Measurements from ENCODE around the gene TMPRSS9. TPM values are rescaled to one million over a fixed set of nuclear protein-coding genes. Genes with fewer than 3 reads are reported as not detected.

Gene TMPRSS9
- total RNA-seq, 1 donor from 2014 or later = not detected

DNA sequence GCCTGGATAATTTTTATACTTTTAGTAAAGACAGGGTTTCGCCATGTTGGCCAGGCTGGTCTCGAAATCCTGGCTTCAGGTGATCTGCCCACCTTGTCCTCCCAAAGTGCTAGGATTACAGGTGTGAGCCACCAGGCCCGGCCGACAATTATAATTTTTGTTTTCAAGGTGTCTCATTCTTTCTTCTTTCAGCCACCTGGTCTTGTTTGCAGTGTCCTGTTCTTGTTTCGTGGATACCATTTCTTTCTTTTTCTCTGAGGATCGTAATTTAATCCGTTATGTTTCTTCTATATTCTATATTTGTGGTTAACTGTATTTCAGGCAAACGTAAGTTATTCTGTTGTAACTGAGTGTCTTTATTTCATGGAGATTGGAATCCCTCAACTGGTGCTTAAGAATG is 51.6 kb downstream of the TMPRSS9 start:
- Mint-ChIP-seq H3K36me3 (ENCODE audit: insufficient read depth) (peaks cover 2% of the 10 kb centered on the region), H3K4me3 (ENCODE audit: low read depth) (no peak overlapping the region), H3K9me3 (ENCODE audit: low read depth) (peaks cover 9% of the 10 kb centered on the region), H3K4me1 (ENCODE audit: low read depth) (no peaks in the 10 kb centered on the region), H3K27ac (no peak overlapping the region), H3K27me3 (peaks cover 23% of the 10 kb centered on the region)
- no peak for DNase-seq (ENCODE audit: low spot score, unreplicated experiment)
- TF ChIP-seq, protein P1, sequence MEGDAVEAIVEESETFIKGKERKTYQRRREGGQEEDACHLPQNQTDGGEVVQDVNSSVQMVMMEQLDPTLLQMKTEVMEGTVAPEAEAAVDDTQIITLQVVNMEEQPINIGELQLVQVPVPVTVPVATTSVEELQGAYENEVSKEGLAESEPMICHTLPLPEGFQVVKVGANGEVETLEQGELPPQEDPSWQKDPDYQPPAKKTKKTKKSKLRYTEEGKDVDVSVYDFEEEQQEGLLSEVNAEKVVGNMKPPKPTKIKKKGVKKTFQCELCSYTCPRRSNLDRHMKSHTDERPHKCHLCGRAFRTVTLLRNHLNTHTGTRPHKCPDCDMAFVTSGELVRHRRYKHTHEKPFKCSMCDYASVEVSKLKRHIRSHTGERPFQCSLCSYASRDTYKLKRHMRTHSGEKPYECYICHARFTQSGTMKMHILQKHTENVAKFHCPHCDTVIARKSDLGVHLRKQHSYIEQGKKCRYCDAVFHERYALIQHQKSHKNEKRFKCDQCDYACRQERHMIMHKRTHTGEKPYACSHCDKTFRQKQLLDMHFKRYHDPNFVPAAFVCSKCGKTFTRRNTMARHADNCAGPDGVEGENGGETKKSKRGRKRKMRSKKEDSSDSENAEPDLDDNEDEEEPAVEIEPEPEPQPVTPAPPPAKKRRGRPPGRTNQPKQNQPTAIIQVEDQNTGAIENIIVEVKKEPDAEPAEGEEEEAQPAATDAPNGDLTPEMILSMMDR (IDR thresholded peaks at IDR 0.05; ENCODE audit: unreplicated experiment) = no peak

DNA sequence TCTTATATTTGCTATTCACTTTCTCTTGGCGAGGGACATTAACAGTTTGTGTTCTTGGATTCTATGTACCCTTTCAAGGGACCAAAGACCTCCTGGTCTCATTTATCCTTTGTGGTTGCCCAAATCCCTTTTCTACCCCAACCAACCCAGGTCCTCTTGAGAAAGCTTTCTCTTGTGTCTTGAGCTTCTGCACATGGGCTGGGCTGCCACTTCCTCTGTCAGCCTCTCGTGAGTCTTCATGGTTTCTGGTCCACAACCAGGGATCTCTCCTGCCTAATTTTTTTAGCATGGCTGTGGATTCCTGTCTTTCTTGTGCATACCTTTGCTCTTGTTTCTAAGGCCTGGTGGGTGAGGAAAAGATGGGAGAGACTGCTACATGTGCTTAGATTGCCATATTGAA is 52.4 kb downstream of the TMPRSS9 start:
- no peak for DNase-seq (ENCODE audit: low spot score, unreplicated experiment)
- H3K4me1 Mint-ChIP-seq (ENCODE audit: low read depth) = no peaks in the 10 kb centered on the region
- TF ChIP-seq, protein P1 (IDR thresholded peaks at IDR 0.05; ENCODE audit: unreplicated experiment) = no peak
- H3K36me3 Mint-ChIP-seq (ENCODE audit: insufficient read depth) = peaks cover 2% of the 10 kb centered on the region
- peaks cover 9% of the 10 kb centered on the region for H3K9me3 Mint-ChIP-seq (ENCODE audit: low read depth)
- no peak overlapping the region for H3K4me3 Mint-ChIP-seq (ENCODE audit: low read depth)
- no peak overlapping the region for H3K27ac Mint-ChIP-seq
- peaks cover 23% of the 10 kb centered on the region for H3K27me3 Mint-ChIP-seq

DNA sequence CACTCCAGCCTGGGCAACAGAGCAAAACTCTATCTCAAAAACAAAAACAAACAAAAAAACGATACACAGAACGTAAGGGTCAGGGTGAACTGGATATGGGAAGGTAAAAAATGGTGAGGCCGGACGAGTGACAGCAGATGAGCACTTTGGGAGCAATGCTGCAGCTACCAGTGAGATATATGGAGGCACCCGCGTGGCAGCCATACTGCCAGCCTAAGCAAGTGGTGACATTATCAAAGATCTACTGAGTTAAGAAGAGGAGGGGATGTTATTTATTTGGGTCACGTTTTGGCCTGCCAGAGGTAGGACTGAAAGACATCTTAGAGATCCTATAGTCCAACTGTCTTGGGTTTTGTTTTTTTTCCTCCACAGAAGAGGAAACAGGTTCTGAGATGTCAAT is 53.1 kb downstream of the TMPRSS9 start:
- no peaks in the 10 kb centered on the region for H3K4me1 Mint-ChIP-seq (ENCODE audit: low read depth)
- H3K27me3 Mint-ChIP-seq = peaks cover 23% of the 10 kb centered on the region
- no peak overlapping the region for H3K27ac Mint-ChIP-seq
- TF ChIP-seq, protein P1 (IDR thresholded peaks at IDR 0.05; ENCODE audit: unreplicated experiment) = no peak
- peaks cover 5% of the 10 kb centered on the region for H3K36me3 Mint-ChIP-seq (ENCODE audit: insufficient read depth)
- H3K4me3 Mint-ChIP-seq (ENCODE audit: low read depth) = no peak overlapping the region
- no peak for DNase-seq (ENCODE audit: low spot score, unreplicated experiment)
- H3K9me3 Mint-ChIP-seq (ENCODE audit: low read depth) = peaks cover 9% of the 10 kb centered on the region

DNA sequence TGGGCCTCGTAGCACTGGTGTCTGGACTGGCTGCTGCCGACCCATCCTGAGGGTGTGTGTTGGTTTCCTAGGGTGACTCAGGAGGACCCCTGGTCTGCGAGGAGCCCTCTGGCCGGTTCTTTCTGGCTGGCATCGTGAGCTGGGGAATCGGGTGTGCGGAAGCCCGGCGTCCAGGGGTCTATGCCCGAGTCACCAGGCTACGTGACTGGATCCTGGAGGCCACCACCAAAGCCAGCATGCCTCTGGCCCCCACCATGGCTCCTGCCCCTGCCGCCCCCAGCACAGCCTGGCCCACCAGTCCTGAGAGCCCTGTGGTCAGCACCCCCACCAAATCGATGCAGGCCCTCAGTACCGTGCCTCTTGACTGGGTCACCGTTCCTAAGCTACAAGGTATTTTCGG is 53.6 kb downstream of the TMPRSS9 start:
- H3K27ac Mint-ChIP-seq = no peak overlapping the region
- no peaks in the 10 kb centered on the region for H3K4me1 Mint-ChIP-seq (ENCODE audit: low read depth)
- H3K4me3 Mint-ChIP-seq (ENCODE audit: low read depth) = no peak overlapping the region
- peaks cover 5% of the 10 kb centered on the region for H3K36me3 Mint-ChIP-seq (ENCODE audit: insufficient read depth)
- TF ChIP-seq, protein P1 (IDR thresholded peaks at IDR 0.05; ENCODE audit: unreplicated experiment) = no peak
- peaks cover 23% of the 10 kb centered on the region for H3K27me3 Mint-ChIP-seq
- no peak for DNase-seq (ENCODE audit: low spot score, unreplicated experiment)
- peaks cover 9% of the 10 kb centered on the region for H3K9me3 Mint-ChIP-seq (ENCODE audit: low read depth)

DNA sequence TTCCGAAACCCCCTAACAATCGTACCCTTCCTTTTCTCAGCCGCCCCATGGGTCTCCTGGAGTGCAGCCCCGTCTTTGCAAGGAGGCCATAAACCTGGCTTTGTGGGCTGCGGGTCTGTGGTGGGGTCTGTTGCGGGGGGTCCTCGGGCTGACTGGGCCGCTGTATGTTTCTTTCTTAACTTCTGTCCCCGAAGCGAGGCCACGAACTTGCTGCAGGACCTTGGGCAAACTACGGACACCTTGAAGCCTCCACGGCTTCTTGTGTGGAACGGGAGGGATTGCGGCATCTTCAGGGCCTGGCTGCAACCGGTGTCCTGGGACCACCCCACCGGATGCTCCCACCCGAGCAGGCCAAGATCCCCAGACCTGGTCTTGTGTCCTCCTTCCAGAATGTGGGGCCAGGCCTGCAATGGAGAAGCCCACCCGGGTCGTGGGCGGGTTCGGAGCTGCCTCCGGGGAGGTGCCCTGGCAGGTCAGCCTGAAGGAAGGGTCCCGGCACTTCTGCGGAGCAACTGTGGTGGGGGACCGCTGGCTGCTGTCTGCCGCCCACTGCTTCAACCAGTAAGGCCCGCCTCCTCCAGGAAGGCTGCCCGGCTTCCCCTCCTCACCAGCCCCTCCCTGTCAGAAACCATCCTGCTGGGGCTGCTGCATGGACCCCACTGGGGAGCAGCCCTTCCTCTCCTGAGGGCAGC is 55.4 kb downstream of the TMPRSS9 start:
- Mint-ChIP-seq H3K27me3 (peaks cover 19% of the 10 kb centered on the region), H3K27ac (peak overlapping the region; percentile 49), H3K4me3 (ENCODE audit: low read depth) (no peak overlapping the region), H3K9me3 (ENCODE audit: low read depth) (peaks cover 3% of the 10 kb centered on the region), H3K4me1 (ENCODE audit: low read depth) (no peaks in the 10 kb centered on the region), H3K36me3 (ENCODE audit: insufficient read depth) (peaks cover 5% of the 10 kb centered on the region)
- DNase-seq (ENCODE audit: low spot score, unreplicated experiment) = no peak
- TF ChIP-seq, protein P1 (IDR thresholded peaks at IDR 0.05; ENCODE audit: unreplicated experiment) = no peak
